ENCODE measurements around the gene GPR35. TPM values are rescaled to one million over a fixed set of nuclear protein-coding genes. Genes with fewer than 3 reads are reported as not detected.

Gene GPR35
- total and polyA plus RNA-seq, 2 of the 13 experiments (the other 11 are each of a cell fraction or from before 2014, with no cell fraction given), result 27.1 to 44.2 TPM

GRCh38 chr2:240604939-240605716 lies 20.2 kb upstream of the GPR35 start (continued):
- TF ChIP-seq SP1 (IDR thresholded peaks at IDR 0.05) (no peak), SP1 (CRISPR knock-in tag; IDR thresholded peaks at IDR 0.05) (peak; percentile 53; the same call in 1 of the 2 replicates), ZNF546 (CRISPR knock-in tag; conservative IDR thresholded peaks at IDR 0.05) (peak; percentile 48; the same call in 1 of the 2 replicates), ARID4A (CRISPR knock-in tag; IDR thresholded peaks at IDR 0.05; ENCODE audit: borderline replicate concordance) (peak; percentile 75), ZNF331 (CRISPR knock-in tag; IDR thresholded peaks at IDR 0.05) (no peak), ZSCAN30 (CRISPR knock-in tag; IDR thresholded peaks at IDR 0.05) (no peak; the same call in 1 of the 2 replicates), IRF9 (CRISPR knock-in tag; IDR thresholded peaks at IDR 0.05; ENCODE audit: borderline replicate concordance) (peak; percentile 81), ARID2 (CRISPR knock-in tag; IDR thresholded peaks at IDR 0.05; ENCODE audit: borderline replicate concordance) (0 out of 2 replicates have a peak, but pooled peaks have one; percentile 53), HINFP (CRISPR knock-in tag; IDR thresholded peaks at IDR 0.05; ENCODE audit: low read depth) (peak; percentile 89; the same call in 1 of the 2 replicates), NFKB2 (CRISPR knock-in tag; IDR thresholded peaks at IDR 0.05; ENCODE audit: borderline replicate concordance) (peak; percentile 34), ATF3 (CRISPR knock-in tag; IDR thresholded peaks at IDR 0.05) (no peak), ZBTB7A (CRISPR knock-in tag; IDR thresholded peaks at IDR 0.05) (peak; percentile 73; the same call in 1 of the 2 replicates), TGIF2 (CRISPR knock-in tag; IDR thresholded peaks at IDR 0.05) (peak; percentile 66), ZNF513 (CRISPR knock-in tag; conservative IDR thresholded peaks at IDR 0.05) (no peak), IKZF4 (CRISPR knock-in tag; IDR thresholded peaks at IDR 0.05; ENCODE audit: borderline replicate concordance, low read depth, not compliant biosample characterization) (peak; percentile 42), E2F5 (CRISPR knock-in tag; conservative IDR thresholded peaks at IDR 0.05) (no peak)
